Raji (cell line): ENCODE results near the gene NCAPG2.

Source experiments
- POLR2A ChIP-seq: IDR thresholded peaks from 2 replicates; pipeline ENCODE4 v1.6.1; 2011; ENCODE audit warnings: low read depth, low read length, control low read depth; ENCODE audit not compliant: insufficient read depth

NCAPG2 gene

DNA sequence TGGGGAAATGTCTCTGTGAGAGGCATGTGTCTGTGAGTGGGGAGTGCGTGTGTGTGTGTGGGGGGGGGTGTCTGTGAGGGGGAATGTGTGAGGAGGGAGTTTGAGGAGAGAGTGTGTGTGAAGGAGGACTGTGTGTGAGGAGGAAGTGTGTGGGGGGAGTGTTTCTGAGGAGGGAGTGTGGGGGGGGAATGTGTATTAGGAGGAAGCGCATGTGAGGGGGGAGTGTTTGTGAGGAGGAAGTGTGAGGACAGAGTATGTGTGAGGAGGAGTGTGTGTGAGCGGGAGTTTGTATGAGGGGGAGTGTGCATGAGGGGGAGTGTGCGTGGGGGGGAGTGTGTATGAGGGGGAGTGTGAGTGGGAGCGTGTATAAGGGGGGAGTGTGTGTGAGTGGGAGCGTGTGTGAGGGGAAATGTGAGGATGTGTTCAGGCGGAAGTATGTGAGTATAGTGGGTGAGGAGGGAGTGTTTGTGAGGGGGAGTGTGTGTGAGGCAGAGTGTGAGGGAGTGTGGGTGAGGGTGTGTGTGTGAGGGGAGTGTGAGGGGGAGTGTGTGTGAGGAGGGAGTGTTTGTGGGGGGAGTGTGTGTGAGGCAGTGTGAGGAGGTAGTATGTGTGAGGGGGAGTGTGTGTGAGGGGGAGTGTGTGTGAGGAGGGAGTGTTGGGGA is 95.2 kb downstream of the NCAPG2 start:
- TF ChIP-seq POLR2A, result no peak

DNA sequence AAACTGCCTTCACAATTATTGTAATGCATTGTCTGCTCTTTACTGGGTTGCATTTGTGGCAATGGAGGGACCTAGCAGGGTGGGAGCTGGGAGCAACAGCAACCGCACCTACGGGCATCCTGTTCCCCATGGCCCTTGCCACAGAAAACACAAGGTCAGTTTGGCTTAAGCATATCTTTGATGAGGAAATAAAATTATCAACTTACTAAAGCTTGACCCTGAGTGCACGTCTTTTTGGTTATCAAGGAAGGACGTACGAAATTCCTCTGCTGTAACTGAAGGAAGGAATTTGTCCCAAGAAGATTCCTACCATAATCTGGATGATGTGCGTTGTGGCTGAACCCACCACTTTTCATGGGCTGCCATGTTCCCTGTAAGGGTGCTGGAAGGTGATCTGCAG is 97.0 kb downstream of the NCAPG2 start:
- TF ChIP-seq POLR2A, result no peak

DNA sequence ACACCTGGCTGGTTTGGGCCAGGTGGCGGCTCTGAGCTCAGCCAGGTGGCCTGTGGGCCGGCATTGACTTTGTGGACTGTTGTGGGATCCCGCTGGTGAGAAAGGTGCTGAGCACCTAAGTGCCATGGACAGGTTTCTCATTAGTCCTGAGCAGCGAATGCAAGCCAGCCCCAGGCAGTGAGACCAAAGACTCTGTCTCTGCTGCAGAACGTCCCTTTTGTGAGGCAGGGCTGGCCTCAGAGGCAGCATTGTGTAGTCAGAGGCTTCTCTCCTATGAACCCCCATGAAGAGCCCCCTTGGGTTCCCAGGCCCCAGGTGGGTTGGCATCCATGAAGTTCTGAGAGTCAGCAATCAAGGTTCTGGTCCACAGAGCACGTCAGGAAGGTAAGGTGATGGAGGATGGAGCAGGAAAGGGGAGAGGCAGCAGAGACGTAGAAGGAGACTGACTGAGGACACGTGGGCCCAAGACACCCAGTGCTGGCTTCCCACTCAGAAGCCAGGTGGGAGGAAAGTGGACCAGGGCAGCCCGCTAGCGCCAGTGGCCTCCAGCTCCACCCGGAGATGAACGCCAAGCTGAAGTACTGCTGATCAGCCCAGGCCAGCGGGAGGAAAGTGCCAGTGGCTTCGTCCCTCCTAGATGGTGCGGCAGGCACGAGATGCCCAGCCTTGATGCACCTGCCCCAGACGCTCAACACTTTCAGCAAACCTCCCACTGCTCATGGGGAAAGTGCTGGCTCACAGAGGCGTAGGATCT is 97.8 kb downstream of the NCAPG2 start:
- TF ChIP-seq POLR2A, result no peak

DNA sequence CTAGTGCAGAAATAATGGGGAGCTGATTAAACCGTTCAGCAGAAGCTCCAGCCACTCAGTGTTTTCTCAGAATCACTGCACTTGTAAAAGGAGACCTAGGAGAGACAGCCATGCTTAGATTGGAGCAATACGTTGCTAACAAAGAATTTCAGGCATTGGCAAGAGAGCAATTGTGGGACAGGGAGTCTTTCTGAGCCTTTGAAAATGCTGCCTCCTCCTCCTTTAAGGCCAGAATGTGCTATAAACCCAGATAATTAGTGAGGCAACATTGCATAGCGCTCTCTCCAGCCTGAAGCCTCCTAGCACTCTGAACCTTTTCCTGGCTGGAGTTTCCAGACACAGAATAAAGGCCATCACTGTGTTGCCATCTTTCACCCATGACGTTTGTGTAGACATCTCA is 98.5 kb downstream of the NCAPG2 start:
- no peak for TF ChIP-seq POLR2A

DNA sequence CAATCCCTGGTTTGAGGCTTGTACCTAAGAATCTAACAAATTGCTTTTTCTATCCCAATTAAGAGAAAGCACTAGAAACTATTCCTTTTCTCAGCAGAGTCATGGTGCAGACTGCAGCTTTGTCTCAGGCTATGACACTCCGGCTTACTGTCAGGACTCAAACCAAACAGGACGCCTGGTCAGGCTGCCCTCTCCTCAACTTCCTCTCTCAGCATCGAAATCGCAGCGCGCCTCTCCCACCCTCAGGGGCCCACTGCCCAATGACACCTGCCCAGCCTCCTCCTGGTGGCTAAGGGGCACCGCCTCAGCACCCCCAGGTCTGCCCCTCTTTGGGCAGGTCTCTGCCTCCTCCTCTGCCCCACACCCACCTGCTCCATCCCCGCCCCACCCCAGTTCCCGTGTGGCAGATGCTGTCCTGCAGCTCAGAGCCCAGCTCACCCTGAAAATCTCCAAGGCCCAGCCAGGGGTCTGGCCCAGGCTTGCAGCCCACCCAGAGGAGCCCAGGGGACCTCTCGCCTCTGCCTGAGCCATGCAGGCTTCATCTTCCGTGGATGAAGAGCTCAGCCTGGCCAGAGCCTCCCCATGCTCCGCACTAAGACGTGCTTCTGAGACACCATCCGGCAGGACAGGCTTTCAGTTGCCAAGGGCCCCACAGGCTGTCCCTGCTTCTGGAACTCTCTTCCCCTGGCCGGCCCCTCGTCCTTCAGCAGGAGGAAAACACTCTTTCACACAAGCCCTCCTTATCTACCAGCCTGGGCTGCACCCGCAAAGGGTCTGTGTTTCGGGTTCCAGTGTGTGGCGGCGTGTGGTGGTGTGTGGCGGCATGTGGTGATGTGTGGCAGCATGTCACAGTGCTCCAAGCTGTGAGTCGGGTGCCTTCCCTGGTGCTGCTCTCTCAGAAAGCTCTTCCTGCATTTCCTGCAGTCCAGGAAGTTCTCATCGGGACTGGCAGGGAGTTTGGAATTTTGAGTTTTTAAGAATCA is 100.5 kb downstream of the NCAPG2 start:
- TF ChIP-seq POLR2A, result no peak

DNA sequence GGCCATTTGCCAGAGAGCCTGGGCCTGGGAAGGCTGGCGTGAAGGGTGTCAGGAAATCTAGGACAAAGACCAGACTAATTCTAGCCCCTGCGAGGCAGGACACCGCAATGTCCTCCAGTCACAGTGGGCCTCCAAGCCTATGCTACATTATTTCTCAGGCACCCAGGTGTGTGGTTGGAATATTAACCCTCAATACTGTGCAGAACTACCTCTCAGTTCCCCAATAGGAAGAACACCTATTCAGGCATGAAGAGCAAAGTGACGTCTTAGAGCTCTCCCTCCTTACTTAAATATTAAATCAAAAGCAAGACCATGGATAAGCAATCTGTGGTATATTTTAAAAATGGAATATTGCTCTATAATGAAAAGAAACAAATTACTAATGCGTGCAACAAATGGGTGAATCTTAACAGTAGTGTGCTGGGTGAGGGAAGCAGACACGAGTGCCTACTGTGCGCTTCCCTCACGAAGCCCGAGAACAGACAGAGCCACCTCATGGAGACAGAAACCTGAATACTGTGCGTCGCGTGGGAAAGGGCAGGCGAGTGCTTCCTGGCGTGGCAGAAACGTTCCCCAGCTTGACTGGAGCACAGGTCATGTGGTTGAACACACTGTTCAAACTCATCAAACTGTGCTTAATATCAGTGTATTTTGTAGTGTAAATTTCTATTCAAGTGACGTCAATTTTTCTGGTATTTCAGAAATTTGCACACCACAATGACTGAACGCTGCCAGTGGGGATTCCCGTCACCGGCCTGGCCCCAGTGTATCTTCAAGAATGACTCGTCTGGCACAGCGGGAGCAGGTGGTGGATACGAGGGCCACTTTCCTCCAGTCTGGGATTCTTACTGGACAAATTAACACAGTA is 101.5 kb downstream of the NCAPG2 start:
- TF ChIP-seq POLR2A, result no peak

DNA sequence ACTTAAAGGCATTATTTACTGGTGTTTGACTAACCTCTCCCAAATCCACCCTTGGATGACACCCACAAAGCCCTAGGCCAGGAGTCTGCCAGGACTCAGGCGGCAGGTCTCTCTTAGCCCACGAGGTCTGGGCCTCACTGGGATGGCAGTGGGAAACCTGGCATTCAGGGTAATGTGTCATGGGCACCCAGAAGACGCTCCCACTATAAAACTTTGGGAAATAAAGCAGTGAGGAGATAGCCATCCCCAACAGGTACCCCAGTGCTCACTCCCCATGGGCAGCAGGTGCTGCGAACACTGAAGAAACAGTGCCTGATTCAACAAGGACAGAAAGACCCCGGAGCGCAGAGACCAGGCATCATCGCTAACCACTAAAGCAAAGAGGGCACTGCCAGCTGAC is 102.6 kb downstream of the NCAPG2 start:
- TF ChIP-seq POLR2A, result no peak

DNA sequence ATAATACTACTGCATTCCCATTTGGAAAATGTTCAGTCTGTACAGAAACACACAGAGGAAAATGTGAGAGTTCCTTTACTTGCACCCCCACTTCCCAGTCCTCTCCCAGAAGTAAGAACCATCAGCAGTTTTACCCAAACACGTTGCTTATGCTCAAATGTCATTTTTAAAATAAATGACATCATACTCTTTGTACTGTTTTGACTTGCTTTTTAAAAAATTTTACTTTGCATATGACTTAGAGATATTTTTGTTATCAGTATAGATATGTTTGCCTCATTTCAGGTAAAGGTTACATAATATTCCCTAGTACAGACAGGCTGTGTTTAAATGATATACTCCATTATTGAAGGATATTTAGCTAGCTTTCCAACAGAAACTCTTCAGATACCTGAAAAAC is 103.5 kb downstream of the NCAPG2 start:
- TF ChIP-seq POLR2A, result no peak

DNA sequence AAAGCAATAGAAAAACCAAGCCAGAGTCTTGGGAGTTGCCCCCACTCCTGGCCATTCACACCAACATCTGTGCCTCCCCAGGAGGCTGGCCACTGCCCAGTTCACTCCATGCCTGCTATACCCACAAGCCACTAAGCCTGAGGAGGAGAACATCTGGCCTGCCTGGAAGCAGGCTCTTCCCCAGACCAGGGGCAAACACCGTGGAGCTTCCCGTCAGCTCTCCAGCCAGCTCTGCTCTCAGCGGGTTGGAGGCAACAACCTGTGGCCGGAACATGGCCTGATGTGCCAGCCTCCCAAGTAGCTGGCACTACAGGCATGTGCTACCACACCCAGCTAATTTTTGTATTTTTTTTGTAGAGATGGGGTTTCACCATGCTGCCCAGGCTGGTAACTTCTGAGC is 107.9 kb downstream of the NCAPG2 start:
- TF ChIP-seq POLR2A, result no peak

DNA sequence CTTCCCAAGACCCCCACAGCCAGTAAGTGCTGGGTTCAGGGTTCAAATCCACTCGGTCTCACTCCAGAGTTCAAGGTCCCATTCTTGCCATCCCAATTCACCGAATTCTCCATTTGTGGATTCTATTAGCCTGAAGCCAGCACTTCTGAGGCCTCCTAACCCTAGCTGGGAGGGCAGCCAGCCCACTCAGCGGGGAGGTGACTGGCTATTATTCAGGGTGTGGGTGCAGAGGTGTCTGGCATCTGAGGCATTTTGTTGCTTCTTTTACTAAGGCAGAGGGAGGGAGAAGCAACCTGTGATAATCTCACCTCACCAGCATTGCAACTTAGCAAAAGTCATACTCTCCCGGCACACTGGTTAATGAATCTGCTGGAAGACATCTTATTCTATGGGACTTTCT is 108.3 kb downstream of the NCAPG2 start:
- no peak for TF ChIP-seq POLR2A

DNA sequence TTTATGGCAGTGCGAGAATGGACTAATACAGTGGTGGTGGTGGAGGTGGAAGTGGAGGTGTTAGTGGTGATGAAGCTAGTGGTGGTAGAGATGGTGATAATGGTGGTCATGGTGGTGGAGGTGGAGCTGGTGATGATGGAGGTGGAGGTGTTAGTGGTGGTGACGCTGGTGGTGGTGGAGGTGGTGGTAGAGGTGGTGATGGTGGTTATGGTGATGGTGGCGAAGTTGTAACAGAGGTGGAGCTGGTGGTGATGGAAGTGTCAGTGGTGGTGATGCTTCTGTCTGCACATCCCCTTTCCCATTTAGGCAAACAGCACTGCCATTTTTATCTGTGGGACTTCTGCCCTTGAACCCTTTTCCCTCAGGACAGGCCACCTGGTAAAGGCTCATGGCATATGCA is 109.5 kb downstream of the NCAPG2 start:
- no peak for TF ChIP-seq POLR2A

DNA sequence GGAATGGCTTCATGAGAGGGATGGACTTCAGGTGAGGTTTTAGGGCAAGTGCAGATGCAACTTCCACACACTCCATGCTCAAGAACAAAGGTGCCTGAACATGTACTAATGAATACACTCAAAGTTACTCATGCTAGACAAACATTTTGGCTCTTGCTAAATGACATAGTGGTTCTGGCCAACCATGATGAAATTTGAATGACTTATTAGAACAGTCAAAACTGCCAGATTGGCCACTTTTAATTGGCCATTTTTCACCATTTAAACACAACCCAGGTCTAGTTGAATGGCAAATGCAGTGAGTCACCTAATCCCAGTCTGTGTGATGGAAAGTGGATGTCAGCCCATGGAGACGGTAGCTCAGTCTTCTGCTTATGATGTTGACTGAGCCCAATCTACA is 112.1 kb downstream of the NCAPG2 start:
- no peak for TF ChIP-seq POLR2A

DNA sequence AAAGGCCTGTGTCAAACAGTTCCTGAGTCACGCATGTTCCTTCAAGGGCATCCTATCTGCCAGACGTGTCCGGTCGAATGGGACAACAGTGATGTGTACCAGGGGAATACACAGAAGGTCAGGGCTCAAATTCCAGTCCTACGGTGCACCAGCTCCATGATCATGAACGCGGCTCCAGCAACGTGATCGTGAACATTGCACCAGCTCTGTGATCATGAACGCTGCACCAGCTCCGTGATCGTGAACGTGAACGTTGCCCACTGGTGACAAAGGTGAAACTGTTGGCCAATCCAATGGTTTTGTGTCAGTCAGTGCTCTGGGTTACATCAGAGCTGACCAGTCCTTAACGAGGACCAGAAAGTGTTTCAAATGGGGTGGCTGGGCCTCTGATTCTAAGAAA is 112.7 kb downstream of the NCAPG2 start:
- TF ChIP-seq POLR2A, result no peak

DNA sequence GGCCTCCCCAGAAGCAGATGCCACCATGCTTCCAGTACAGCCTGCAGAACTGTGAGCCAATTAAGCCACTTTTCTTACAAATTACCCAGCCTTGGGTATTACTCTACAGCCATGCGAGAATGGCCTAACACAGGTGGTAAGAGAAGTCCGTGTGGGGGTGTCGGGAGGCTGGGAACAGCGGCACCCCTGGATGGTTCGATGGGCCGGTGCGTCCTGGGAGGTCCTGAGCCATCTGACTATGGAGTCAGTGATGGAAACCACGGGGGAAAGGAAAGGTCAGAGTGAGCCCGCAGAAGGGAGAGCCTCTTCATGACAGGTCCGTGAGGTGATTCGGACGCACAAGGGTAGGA is 114.4 kb downstream of the NCAPG2 start:
- TF ChIP-seq POLR2A, result no peak

DNA sequence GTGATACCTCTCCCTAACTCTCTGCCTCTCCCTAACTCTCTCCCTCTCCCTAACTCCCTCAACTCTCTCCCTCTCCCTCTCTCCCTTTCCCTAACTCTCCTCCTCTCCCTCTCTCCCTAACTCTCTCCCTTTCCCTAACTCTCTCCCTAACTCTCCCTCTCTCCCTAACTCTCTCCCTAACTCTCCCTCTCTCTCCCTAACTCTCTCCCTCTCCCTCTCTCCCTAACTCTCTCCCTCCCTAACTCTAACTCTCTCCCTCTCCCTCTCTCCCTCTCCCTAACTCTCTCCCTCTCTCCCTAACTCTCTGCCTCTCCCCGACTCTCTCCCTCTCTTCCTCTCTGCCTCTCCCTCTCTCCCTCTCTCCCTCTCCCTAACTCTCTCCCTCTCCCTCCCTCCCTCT is 115.0 kb downstream of the NCAPG2 start:
- TF ChIP-seq POLR2A, result no peak
